ENCODE measurements around the gene HHAT.

- TF ChIP-seq, protein P1, sequence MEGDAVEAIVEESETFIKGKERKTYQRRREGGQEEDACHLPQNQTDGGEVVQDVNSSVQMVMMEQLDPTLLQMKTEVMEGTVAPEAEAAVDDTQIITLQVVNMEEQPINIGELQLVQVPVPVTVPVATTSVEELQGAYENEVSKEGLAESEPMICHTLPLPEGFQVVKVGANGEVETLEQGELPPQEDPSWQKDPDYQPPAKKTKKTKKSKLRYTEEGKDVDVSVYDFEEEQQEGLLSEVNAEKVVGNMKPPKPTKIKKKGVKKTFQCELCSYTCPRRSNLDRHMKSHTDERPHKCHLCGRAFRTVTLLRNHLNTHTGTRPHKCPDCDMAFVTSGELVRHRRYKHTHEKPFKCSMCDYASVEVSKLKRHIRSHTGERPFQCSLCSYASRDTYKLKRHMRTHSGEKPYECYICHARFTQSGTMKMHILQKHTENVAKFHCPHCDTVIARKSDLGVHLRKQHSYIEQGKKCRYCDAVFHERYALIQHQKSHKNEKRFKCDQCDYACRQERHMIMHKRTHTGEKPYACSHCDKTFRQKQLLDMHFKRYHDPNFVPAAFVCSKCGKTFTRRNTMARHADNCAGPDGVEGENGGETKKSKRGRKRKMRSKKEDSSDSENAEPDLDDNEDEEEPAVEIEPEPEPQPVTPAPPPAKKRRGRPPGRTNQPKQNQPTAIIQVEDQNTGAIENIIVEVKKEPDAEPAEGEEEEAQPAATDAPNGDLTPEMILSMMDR (IDR thresholded peaks at IDR 0.05): no peak
- TF ChIP-seq POLR2AphosphoS5 (IDR thresholded peaks at IDR 0.05): no peak
- TF ChIP-seq POLR2A (IDR thresholded peaks at IDR 0.05): no peak
Measured at GRCh38 chr1:210571356-210572284, 242.9 kb downstream of the HHAT start.

Measured in breast epithelium (tissue), 3 donors.